Cardiac muscle cell (in vitro differentiated cells and primary cell): ENCODE data around the gene HMGCL. TPM values are rescaled to one million over a fixed set of nuclear protein-coding genes. Genes with fewer than 3 reads are reported as not detected.
"Not testable (repeated sequence)": the region's sequence is repeated elsewhere in the genome, so short reads cannot be mapped to it uniquely, and the experiment has no call there.

ENCODE experiments used
- DNase-seq, 2 donors: peaks; one replicate each; pipeline versions ENCODE4 v3.0.0 to v3.0.0-alpha.2; 2010 to 2017; ENCODE audit warnings: low read depth in 1 of 2, low spot score in 1 of 2
- H3K27ac ChIP-seq: fragments of 200-600 bp; sonication (generic); 2 replicates; pipeline ENCODE4 v1.5.1; 2016
- H3K27me3 ChIP-seq: fragments of 200-600 bp; sonication (generic); 2 replicates; pipeline ENCODE4 v1.6.0; 2016; ENCODE audit warnings: control low read depth
- H3K36me3 ChIP-seq: fragments of 200-600 bp; sonication (generic); 2 replicates; pipeline ENCODE4 v1.5.1; 2016; ENCODE audit warnings: control low read depth
- H3K4me1 ChIP-seq: fragments of 200-600 bp; sonication (generic); 2 replicates; pipeline ENCODE4 v1.8.1; 2017; ENCODE audit warnings: low read depth, mild to moderate bottlenecking, mixed run types
- H3K4me3 ChIP-seq: fragments of 200-600 bp; sonication (generic); 2 replicates; pipeline ENCODE4 v1.5.1; 2016; ENCODE audit warnings: mild to moderate bottlenecking
- H3K9me3 ChIP-seq: fragments of 200-600 bp; sonication (generic); 2 replicates; pipeline ENCODE4 v1.5.1; 2017; ENCODE audit warnings: low read depth, mild to moderate bottlenecking, control low read depth
- polyA plus RNA-seq: library from polyadenylated mRNA; unstranded; fragments of >200 nt; fragmentation: Nextera tagmentation; extraction: Ambion mirVana; gene quantifications from 2 replicates; pipeline ENCODE4 v1.2.1, GENCODE V29; 2016
- total RNA-seq: library from RNA; depleted of rRNA; stranded (reverse); fragments of >200 nt; gene quantifications from 2 replicates; pipeline ENCODE4 v1.2.3, GENCODE V29; 2016
- TF ChIP-seq, protein P1 (sequence below): IDR thresholded peaks from 2 replicates; pipeline ENCODE4 v1.5.1; 2012; ENCODE audit warnings: low read depth, mild to moderate bottlenecking, low read length

The HMGCL gene
- total and polyA plus RNA-seq, 2 experiments from 2014 or later: 45.3 to 68.8 TPM

- H3K4me3 ChIP-seq: no peak overlapping the region
- no peak overlapping the region for H3K27ac ChIP-seq
- H3K36me3 ChIP-seq: peaks cover 27% of the 10 kb centered on the region
- DNase-seq: no peak
- TF ChIP-seq, protein P1, sequence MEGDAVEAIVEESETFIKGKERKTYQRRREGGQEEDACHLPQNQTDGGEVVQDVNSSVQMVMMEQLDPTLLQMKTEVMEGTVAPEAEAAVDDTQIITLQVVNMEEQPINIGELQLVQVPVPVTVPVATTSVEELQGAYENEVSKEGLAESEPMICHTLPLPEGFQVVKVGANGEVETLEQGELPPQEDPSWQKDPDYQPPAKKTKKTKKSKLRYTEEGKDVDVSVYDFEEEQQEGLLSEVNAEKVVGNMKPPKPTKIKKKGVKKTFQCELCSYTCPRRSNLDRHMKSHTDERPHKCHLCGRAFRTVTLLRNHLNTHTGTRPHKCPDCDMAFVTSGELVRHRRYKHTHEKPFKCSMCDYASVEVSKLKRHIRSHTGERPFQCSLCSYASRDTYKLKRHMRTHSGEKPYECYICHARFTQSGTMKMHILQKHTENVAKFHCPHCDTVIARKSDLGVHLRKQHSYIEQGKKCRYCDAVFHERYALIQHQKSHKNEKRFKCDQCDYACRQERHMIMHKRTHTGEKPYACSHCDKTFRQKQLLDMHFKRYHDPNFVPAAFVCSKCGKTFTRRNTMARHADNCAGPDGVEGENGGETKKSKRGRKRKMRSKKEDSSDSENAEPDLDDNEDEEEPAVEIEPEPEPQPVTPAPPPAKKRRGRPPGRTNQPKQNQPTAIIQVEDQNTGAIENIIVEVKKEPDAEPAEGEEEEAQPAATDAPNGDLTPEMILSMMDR: no peak
- H3K9me3 ChIP-seq: no peaks in the 10 kb centered on the region
- no peaks in the 10 kb centered on the region for H3K27me3 ChIP-seq
- peaks cover 6% of the 10 kb centered on the region for H3K4me1 ChIP-seq
These were observed 37.5 kb downstream of the HMGCL start for GRCh38 chr1:23787701-23788100.

GRCh38 chr1:23784846-23785245 is 40.4 kb downstream of the HMGCL start:
- TF ChIP-seq, protein P1: no peak
- DNase-seq: no peak
- Histone ChIP-seq H3K4me1 (no peaks in the 10 kb centered on the region), H3K27ac (no peak overlapping the region), H3K27me3 (no peaks in the 10 kb centered on the region), H3K4me3 (no peak overlapping the region), H3K9me3 (no peaks in the 10 kb centered on the region), H3K36me3 (peaks cover 29% of the 10 kb centered on the region)

DNA sequence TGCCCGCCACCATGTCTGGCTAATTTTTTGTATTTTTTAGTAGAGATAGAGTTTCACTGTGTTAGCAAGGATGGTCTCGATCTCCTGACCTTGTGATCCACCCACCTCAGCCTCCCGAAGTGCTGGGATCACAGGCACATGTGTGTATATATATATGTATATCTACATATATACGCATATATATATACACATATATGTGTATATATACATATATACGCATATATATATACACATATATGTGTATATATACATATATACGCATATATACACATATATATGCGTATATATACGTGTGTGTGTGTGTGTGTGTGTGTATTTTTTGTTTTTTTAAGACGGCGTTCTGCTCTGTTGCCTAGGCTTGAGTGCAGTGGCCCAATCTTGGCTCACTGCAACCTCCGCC is 42.1 kb downstream of the HMGCL start:
- H3K36me3 ChIP-seq: peaks cover 29% of the 10 kb centered on the region
- H3K27ac ChIP-seq: not testable (repeated sequence)

DNA sequence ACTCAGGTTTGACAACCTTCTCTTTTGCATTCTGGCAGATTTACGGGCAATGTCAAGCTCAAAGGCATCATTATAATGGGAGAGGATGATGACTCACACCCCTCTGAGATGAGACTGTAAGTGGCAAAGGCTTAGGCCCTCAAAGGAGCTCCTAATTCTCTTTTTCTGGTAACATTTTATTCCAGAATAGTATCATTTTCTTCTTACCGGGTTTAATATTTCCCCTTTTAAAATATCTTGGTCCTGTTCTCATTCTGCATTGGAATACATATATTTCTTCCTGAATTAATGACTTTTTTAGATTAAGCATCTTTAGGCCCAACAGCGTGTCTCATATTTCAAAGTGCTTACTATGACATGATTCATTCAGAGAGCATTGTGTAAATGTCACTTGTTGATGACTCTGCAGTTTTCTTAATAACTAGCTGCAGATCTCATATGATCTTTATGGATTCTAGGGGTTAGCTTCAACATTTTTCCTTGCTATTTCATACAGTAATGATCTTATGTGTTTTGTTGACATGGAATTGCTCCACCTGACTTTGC is 45.3 kb downstream of the HMGCL start:
- H3K4me1 ChIP-seq: peaks cover 12% of the 10 kb centered on the region
- TF ChIP-seq, protein P1: no peak
- H3K4me3 ChIP-seq: no peak overlapping the region
- no peaks in the 10 kb centered on the region for H3K27me3 ChIP-seq
- DNase-seq: no peak
- H3K27ac ChIP-seq: no peak overlapping the region
- no peaks in the 10 kb centered on the region for H3K9me3 ChIP-seq
- peaks cover 7% of the 10 kb centered on the region for H3K36me3 ChIP-seq

More for the DNA sequence above, 42.1 kb downstream of the HMGCL start:
- H3K9me3 ChIP-seq, H3K27me3 ChIP-seq, H3K4me3 ChIP-seq, DNase-seq, H3K4me1 ChIP-seq: not testable (repeated sequence)

DNA sequence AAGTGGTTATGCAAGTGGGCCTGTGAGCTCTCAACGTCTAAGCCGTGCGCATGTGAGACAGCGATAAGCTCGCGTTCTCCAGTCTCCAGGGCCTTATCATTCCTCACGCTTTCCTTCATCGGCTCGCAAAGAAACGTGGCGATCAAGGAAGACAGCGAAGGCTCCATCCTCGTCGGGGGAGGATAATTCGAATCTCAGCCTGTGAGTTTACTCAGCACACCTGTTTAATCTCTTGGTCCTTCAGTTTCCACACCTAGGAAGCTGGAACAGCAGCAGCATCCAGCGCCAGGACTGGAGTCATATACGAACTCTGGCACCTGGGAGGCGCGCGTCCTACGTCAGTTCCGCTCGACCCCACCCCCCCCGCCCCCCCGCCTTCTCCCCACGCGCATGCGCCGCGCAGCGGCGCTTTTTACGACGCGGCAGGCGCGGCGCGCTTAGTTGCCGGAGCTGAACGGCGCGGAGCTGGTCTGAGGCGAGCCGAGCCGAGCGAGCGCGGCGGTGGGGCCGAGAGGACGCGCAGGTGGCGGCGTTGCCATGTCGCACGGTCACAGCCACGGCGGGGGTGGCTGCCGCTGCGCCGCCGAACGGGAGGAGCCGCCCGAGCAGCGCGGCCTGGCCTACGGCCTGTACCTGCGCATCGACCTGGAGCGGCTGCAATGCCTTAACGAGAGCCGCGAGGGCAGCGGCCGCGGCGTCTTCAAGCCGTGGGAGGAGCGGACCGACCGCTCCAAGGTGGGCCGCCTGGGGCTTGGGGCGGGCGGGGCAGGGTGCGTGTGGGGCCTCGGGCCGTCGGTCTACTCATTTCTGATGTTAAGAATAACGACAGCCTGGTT is 47.0 kb downstream of the HMGCL start, which contains the start of gene PITHD1:
PITHD1 (plus strand) TSS at position 440 of the 836 bp plus-strand sequence; CDS start at position 538, 98 bp downstream.
- H3K36me3 ChIP-seq: peaks cover 2% of the 10 kb centered on the region
- no peaks in the 10 kb centered on the region for H3K27me3 ChIP-seq
- peak within 1 kb of the TSS; percentile 88 for H3K4me3 ChIP-seq
- H3K4me1 ChIP-seq: peaks cover 14% of the 10 kb centered on the region
- TF ChIP-seq, protein P1: no peak
- H3K27ac ChIP-seq: peak within 1 kb of the TSS; percentile 86
- H3K9me3 ChIP-seq: no peaks in the 10 kb centered on the region
- peak; percentile 90 to 91 for DNase-seq

GRCh38 chr1:23776217-23776616 is 49.0 kb downstream of the HMGCL start:
- no peaks in the 10 kb centered on the region for H3K36me3 ChIP-seq
- no peak overlapping the region for H3K27ac ChIP-seq
- no peaks in the 10 kb centered on the region for H3K9me3 ChIP-seq
- no peak for DNase-seq
- no peaks in the 10 kb centered on the region for H3K27me3 ChIP-seq
- peaks cover 14% of the 10 kb centered on the region for H3K4me1 ChIP-seq
- no peak overlapping the region for H3K4me3 ChIP-seq
- TF ChIP-seq, protein P1: no peak
